ENCODE measurements around the gene NALF2.
A peak's percentile ranks its signal among the peaks of the same experiment; 100 is the strongest.

The NALF2 gene

GRCh38 chrX:69524781-69525363, 20.7 kb downstream of the NALF2 start:
- H3K9me3 ChIP-seq (ENCODE audit: insufficient read depth, low read depth, low read length) = no peaks in the 10 kb centered on the region
- H3K27ac ChIP-seq (ENCODE audit: low read depth, low read length) = no peak overlapping the region
- no peaks in the 10 kb centered on the region for H3K36me3 ChIP-seq (ENCODE audit: insufficient read depth, low read length)
- H3K4me1 ChIP-seq (ENCODE audit: insufficient read depth, low read length) = no peaks in the 10 kb centered on the region
- H3K4me3 ChIP-seq (ENCODE audit: low read length) = no peak overlapping the region
- no peaks in the 10 kb centered on the region for H3K27me3 ChIP-seq (ENCODE audit: insufficient read depth, low read length)
- no peak overlapping the region for H3K9ac ChIP-seq (ENCODE audit: low read depth, low read length)
- 79% methylated on average over 5 of the region's 7 CpGs for WGBS

DNA sequence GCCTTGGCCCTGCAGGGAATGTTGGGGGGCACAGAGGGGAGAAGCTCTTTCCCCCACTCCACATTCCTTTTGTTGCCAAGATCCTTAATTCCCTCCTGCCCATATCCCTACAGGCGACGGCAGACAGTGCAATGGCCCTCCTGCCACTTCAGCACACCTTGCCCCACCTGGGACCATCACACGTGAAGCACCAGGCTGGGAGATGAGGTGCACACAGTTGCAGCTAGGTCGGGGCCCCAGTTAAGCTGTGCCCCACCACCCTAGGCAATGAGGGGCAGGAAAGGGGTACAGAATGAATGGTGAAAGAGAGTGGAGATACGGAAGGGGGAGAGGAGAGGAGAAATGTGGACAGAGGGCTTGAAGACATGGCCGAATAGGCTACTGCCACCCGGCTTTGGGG, 26.2 kb downstream of the NALF2 start:
- whole genome bisulfite sequencing = 89% methylated on average over 7 of the region's 7 CpGs
- Histone ChIP-seq H3K4me1 (ENCODE audit: insufficient read depth, low read length) (no peaks in the 10 kb centered on the region), H3K9me3 (ENCODE audit: insufficient read depth, low read depth, low read length) (no peaks in the 10 kb centered on the region), H3K9ac (ENCODE audit: low read depth, low read length) (no peak overlapping the region), H3K27me3 (ENCODE audit: insufficient read depth, low read length) (no peaks in the 10 kb centered on the region), H3K36me3 (ENCODE audit: insufficient read depth, low read length) (no peaks in the 10 kb centered on the region), H3K27ac (ENCODE audit: low read depth, low read length) (no peak overlapping the region), H3K4me3 (ENCODE audit: low read length) (no peak overlapping the region)

DNA sequence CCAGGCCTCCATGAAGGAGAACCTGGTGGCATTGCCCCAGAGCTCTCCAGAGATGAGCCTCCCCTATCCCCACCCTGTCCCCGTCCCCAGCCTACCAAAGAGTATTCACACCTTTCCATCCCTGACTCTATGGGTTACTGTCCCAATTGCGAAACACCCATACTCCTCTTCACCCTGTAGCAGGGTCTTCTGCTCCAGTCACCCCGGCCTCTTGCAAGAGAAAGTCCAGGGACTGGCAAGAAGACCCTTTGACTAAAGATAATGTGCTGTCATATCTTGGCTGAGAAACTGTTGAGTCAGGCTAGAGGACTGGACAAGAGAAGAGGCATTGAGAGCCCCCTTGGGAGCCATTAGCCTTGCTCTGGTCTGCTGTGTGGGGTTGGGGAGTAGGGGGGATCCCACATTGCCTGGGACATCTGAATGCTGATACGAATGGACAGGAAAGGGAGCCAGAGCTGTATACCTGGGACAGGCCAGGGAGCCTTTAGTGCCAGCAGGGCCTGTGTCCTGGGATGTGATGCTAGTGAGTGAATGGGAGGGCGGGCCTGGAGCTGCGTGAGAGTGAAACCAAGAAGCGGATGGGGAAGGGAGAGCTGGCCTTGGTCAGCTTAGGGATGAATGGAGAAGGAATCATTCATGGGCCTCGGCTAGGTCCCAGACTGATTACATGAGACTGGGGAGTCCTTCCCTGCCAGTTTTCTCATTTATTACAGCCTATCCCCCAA, 27.1 kb downstream of the NALF2 start:
- Histone ChIP-seq H3K4me1 (ENCODE audit: insufficient read depth, low read length) (no peaks in the 10 kb centered on the region), H3K9me3 (ENCODE audit: insufficient read depth, low read depth, low read length) (no peaks in the 10 kb centered on the region), H3K9ac (ENCODE audit: low read depth, low read length) (no peak overlapping the region), H3K36me3 (ENCODE audit: insufficient read depth, low read length) (no peaks in the 10 kb centered on the region), H3K27me3 (ENCODE audit: insufficient read depth, low read length) (no peaks in the 10 kb centered on the region), H3K27ac (ENCODE audit: low read depth, low read length) (no peak overlapping the region), H3K4me3 (ENCODE audit: low read length) (no peak overlapping the region)
- 90% methylated on average over 8 of the region's 8 CpGs for WGBS

GRCh38 chrX:69535661-69536060, 31.5 kb downstream of the NALF2 start:
- H3K4me1 ChIP-seq (ENCODE audit: insufficient read depth, low read length) = no peaks in the 10 kb centered on the region; the same call in 1 of the 2 replicates
- no peaks in the 10 kb centered on the region for H3K9me3 ChIP-seq (ENCODE audit: insufficient read depth, low read depth, low read length)
- H3K27me3 ChIP-seq (ENCODE audit: insufficient read depth, low read length) = no peaks in the 10 kb centered on the region
- no peaks in the 10 kb centered on the region for H3K36me3 ChIP-seq (ENCODE audit: insufficient read depth, low read length)
- no peak overlapping the region for H3K4me3 ChIP-seq (ENCODE audit: low read length)
- no peak overlapping the region for H3K9ac ChIP-seq (ENCODE audit: low read depth, low read length)
- no peak overlapping the region for H3K27ac ChIP-seq (ENCODE audit: low read depth, low read length)
- 80% methylated on average over 2 of the region's 2 CpGs for WGBS

- Histone ChIP-seq H3K36me3 (ENCODE audit: insufficient read depth, low read length) (no peaks in the 10 kb centered on the region), H3K4me1 (ENCODE audit: insufficient read depth, low read length) (no peaks in the 10 kb centered on the region; the same call in 1 of the 2 replicates), H3K9me3 (ENCODE audit: insufficient read depth, low read depth, low read length) (no peaks in the 10 kb centered on the region), H3K27me3 (ENCODE audit: insufficient read depth, low read length) (no peaks in the 10 kb centered on the region), H3K9ac (ENCODE audit: low read depth, low read length) (peak overlapping the region; percentile 72), H3K27ac (ENCODE audit: low read depth, low read length) (no peak overlapping the region), H3K4me3 (ENCODE audit: low read length) (peak overlapping the region; percentile 54)
- WGBS = 2% methylated on average over 45 of the region's 45 CpGs
Observed at GRCh38 chrX:69538321-69538876, 34.3 kb downstream of the NALF2 start.

- Histone ChIP-seq H3K27ac (ENCODE audit: low read depth, low read length) (no peak overlapping the region), H3K9me3 (ENCODE audit: insufficient read depth, low read depth, low read length) (no peaks in the 10 kb centered on the region), H3K27me3 (ENCODE audit: insufficient read depth, low read length) (no peaks in the 10 kb centered on the region), H3K4me3 (ENCODE audit: low read length) (no peak overlapping the region), H3K4me1 (ENCODE audit: insufficient read depth, low read length) (no peaks in the 10 kb centered on the region; the same call in 1 of the 2 replicates), H3K36me3 (ENCODE audit: insufficient read depth, low read length) (no peaks in the 10 kb centered on the region), H3K9ac (ENCODE audit: low read depth, low read length) (no peak overlapping the region)
- 76% methylated on average over 3 of the region's 4 CpGs for WGBS
Observed at GRCh38 chrX:69539437-69539836, 35.3 kb downstream of the NALF2 start.

DNA sequence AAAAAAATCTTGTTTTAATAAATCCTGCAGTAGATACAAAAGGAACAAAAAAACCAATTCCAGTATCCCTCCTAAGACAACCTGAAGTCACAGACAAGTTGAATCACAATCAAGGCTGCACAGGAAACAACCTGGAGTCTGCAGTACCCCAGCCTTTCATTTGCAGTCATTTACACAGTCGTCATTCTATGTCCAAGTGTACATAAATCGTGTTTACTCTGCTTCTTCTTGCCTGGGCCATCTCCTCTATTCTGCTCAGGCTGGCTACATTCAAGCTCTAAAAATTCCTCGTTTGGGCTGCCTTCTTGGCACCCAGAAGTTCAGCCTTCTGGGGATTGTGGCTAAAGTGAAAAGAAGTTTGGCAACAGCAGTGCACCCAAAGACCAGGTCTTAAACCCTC, 37.8 kb downstream of the NALF2 start:
- 90% methylated on average over 3 of the region's 3 CpGs for WGBS
- H3K4me1 ChIP-seq (ENCODE audit: insufficient read depth, low read length) = no peaks in the 10 kb centered on the region; the same call in 1 of the 2 replicates
- H3K27me3 ChIP-seq (ENCODE audit: insufficient read depth, low read length) = no peaks in the 10 kb centered on the region
- no peak overlapping the region for H3K27ac ChIP-seq (ENCODE audit: low read depth, low read length)
- no peak overlapping the region for H3K4me3 ChIP-seq (ENCODE audit: low read length)
- 0 out of 2 replicates have a peak, but pooled peaks cover 2% of the 10 kb centered on the region for H3K9me3 ChIP-seq (ENCODE audit: insufficient read depth, low read depth, low read length)
- no peaks in the 10 kb centered on the region for H3K36me3 ChIP-seq (ENCODE audit: insufficient read depth, low read length)
- H3K9ac ChIP-seq (ENCODE audit: low read depth, low read length) = no peak overlapping the region

- Histone ChIP-seq H3K9me3 (ENCODE audit: insufficient read depth, low read depth, low read length) (0 out of 2 replicates have a peak, but pooled peaks cover 3% of the 10 kb centered on the region), H3K36me3 (ENCODE audit: insufficient read depth, low read length) (no peaks in the 10 kb centered on the region)
- 77% methylated on average over 3 of the region's 3 CpGs for WGBS
Observed at GRCh38 chrX:69543572-69543971, 39.4 kb downstream of the NALF2 start.

GRCh38 chrX:69546417-69546816, 42.3 kb downstream of the NALF2 start:
- H3K27me3 ChIP-seq (ENCODE audit: insufficient read depth, low read length) = no peaks in the 10 kb centered on the region
- 0 out of 2 replicates have a peak, but pooled peaks cover 3% of the 10 kb centered on the region for H3K9me3 ChIP-seq (ENCODE audit: insufficient read depth, low read depth, low read length)
- 85% methylated on average over 8 of the region's 8 CpGs for WGBS
- H3K27ac ChIP-seq (ENCODE audit: low read depth, low read length) = no peak overlapping the region
- no peaks in the 10 kb centered on the region for H3K4me1 ChIP-seq (ENCODE audit: insufficient read depth, low read length)
- H3K9ac ChIP-seq (ENCODE audit: low read depth, low read length) = no peak overlapping the region
- H3K36me3 ChIP-seq (ENCODE audit: insufficient read depth, low read length) = no peaks in the 10 kb centered on the region
- H3K4me3 ChIP-seq (ENCODE audit: low read length) = no peak overlapping the region

More at GRCh38 chrX:69543572-69543971, 39.4 kb downstream of the NALF2 start:
- Histone ChIP-seq H3K27me3 (ENCODE audit: insufficient read depth, low read length) (no peaks in the 10 kb centered on the region), H3K4me1 (ENCODE audit: insufficient read depth, low read length) (no peaks in the 10 kb centered on the region; the same call in 1 of the 2 replicates), H3K9ac (ENCODE audit: low read depth, low read length) (no peak overlapping the region), H3K4me3 (ENCODE audit: low read length) (no peak overlapping the region), H3K27ac (ENCODE audit: low read depth, low read length) (no peak overlapping the region)

GRCh38 chrX:69546978-69547377, 42.9 kb downstream of the NALF2 start:
- Histone ChIP-seq H3K9ac (ENCODE audit: low read depth, low read length) (no peak overlapping the region), H3K27ac (ENCODE audit: low read depth, low read length) (no peak overlapping the region), H3K4me3 (ENCODE audit: low read length) (no peak overlapping the region), H3K36me3 (ENCODE audit: insufficient read depth, low read length) (no peaks in the 10 kb centered on the region), H3K9me3 (ENCODE audit: insufficient read depth, low read depth, low read length) (0 out of 2 replicates have a peak, but pooled peaks cover 3% of the 10 kb centered on the region), H3K4me1 (ENCODE audit: insufficient read depth, low read length) (no peaks in the 10 kb centered on the region), H3K27me3 (ENCODE audit: insufficient read depth, low read length) (no peaks in the 10 kb centered on the region)
- 89% methylated on average over 5 of the region's 5 CpGs for WGBS

- H3K27me3 ChIP-seq (ENCODE audit: insufficient read depth, low read length) = no peaks in the 10 kb centered on the region
- H3K4me3 ChIP-seq (ENCODE audit: low read length) = no peak overlapping the region
- H3K36me3 ChIP-seq (ENCODE audit: insufficient read depth, low read length) = no peaks in the 10 kb centered on the region
- no peak overlapping the region for H3K9ac ChIP-seq (ENCODE audit: low read depth, low read length)
- WGBS = 86% methylated on average over 6 of the region's 7 CpGs
- no peak overlapping the region for H3K27ac ChIP-seq (ENCODE audit: low read depth, low read length)
- H3K4me1 ChIP-seq (ENCODE audit: insufficient read depth, low read length) = peaks cover 9% of the 10 kb centered on the region; the same call in 1 of the 2 replicates
- 0 out of 2 replicates have a peak, but pooled peaks cover 3% of the 10 kb centered on the region for H3K9me3 ChIP-seq (ENCODE audit: insufficient read depth, low read depth, low read length)
Observed at GRCh38 chrX:69551421-69552009, 47.4 kb downstream of the NALF2 start.

Measured in HUES64 (cell line).